OCI-LY3 (cell line): Measurements from ENCODE around the gene SLC28A3.
A peak's percentile ranks its signal among the peaks of the same experiment; 100 is the strongest.
"Not testable (repeated sequence)": the region's sequence is repeated elsewhere in the genome, so short reads cannot be mapped to it uniquely, and the experiment has no call there.

Experiments used
- H2AFZ ChIP-seq: fragments of 200-600, 300-600 bp; shearing (Covaris generic); 2 replicates; pipeline ENCODE4 v1.6.0; 2014; ENCODE audit warnings: antibody characterized with exemption, low read depth, low read length
- H3K27ac ChIP-seq: fragments of 200-600, 300-600 bp; sonication (generic); 2 replicates; pipeline ENCODE4 v1.5.1; 2014; ENCODE audit warnings: mild to moderate bottlenecking, low read length, moderate library complexity, mixed read lengths
- H3K27me3 ChIP-seq: fragments of 200-600, 300-600 bp; sonication (generic); 2 replicates; pipeline ENCODE4 v1.6.1; 2014; ENCODE audit warnings: low read depth, low read length, mixed read lengths
- H3K36me3 ChIP-seq: fragments of 200-600, 300-600 bp; sonication (generic); replicated peaks from 2 replicates; pipeline ENCODE3; 2014; ENCODE audit warnings: low read depth, low read length, mixed read lengths
- H3K4me1 ChIP-seq: fragments of 300-600, 200-600 bp; sonication (generic); 2 replicates; pipeline ENCODE4 v1.6.1; 2014; ENCODE audit warnings: low read length, mixed read lengths
- H3K4me2 ChIP-seq: fragments of 200-600, 300-600 bp; sonication (generic); 2 replicates; pipeline ENCODE4 v1.6.1; 2014; ENCODE audit warnings: low read length, mixed read lengths
- H3K4me3 ChIP-seq: fragments of 300-600, 200-600 bp; sonication (generic); 2 replicates; pipeline ENCODE4 v1.5.1; 2014; ENCODE audit warnings: antibody characterized with exemption, mild to moderate bottlenecking, low read length, moderate library complexity
- H3K79me2 ChIP-seq: fragments of 300-600, 200-600 bp; shearing (Covaris generic); 2 replicates; pipeline ENCODE4 v1.6.1; 2014; ENCODE audit warnings: mild to moderate bottlenecking, low read length, mixed read lengths
- H3K9ac ChIP-seq: fragments of 300-600, 200-600 bp; shearing (Covaris generic); 2 replicates; pipeline ENCODE4 v1.6.0; 2014; ENCODE audit warnings: mild to moderate bottlenecking, low read length, moderate library complexity
- H3K9me3 ChIP-seq: fragments of 200-600, 300-600 bp; shearing (Covaris generic); 2 replicates; pipeline ENCODE4 v1.6.1; 2014; ENCODE audit warnings: low read length, mixed read lengths; ENCODE audit not compliant: insufficient read depth
- H4K20me1 ChIP-seq: fragments of 200-600, 300-600 bp; sonication (generic); 2 replicates; pipeline ENCODE4 v1.6.1; 2016; ENCODE audit warnings: low read length, mixed read lengths; ENCODE audit not compliant: insufficient read depth
- CTCF ChIP-seq: fragments of 200-600, 300-600 bp; sonication (generic); IDR thresholded peaks from 2 replicates; pipeline ENCODE4 v1.5.1; 2014; ENCODE audit warnings: antibody characterized with exemption, low read length, low read depth
- EZH2phosphoT487 ChIP-seq: fragments of 200-600 bp; shearing (Covaris generic); IDR thresholded peaks from 2 replicates; pipeline ENCODE4 v1.6.1; 2018; ENCODE audit warnings: antibody characterized with exemption, mixed run types, low read depth

The SLC28A3 gene, protein sequence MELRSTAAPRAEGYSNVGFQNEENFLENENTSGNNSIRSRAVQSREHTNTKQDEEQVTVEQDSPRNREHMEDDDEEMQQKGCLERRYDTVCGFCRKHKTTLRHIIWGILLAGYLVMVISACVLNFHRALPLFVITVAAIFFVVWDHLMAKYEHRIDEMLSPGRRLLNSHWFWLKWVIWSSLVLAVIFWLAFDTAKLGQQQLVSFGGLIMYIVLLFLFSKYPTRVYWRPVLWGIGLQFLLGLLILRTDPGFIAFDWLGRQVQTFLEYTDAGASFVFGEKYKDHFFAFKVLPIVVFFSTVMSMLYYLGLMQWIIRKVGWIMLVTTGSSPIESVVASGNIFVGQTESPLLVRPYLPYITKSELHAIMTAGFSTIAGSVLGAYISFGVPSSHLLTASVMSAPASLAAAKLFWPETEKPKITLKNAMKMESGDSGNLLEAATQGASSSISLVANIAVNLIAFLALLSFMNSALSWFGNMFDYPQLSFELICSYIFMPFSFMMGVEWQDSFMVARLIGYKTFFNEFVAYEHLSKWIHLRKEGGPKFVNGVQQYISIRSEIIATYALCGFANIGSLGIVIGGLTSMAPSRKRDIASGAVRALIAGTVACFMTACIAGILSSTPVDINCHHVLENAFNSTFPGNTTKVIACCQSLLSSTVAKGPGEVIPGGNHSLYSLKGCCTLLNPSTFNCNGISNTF

DNA sequence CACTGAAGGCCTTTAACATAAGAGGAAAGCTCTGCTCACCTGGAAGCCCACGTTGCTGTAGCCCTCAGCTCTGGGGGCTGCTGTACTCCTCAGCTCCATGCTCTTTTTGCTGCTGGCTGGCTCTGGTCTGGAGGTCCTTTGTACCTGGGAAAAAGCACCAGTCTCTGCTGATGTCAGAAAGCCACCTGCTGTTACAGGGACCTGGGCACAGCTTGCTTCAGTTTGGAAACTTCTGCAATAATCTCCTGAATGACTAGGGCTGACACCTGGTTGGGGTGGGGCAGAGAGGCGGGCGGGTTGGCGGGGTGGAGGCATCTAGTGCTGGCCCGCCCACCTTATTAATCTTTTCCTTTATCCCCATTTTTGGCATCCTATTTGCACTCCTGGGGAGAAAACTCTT is at the start of gene SLC28A3:
TSS of gene SLC28A3 (minus strand) at position 224 of the 400 bp plus-strand sequence. CDS start at position 99, 125 bp downstream.
- H3K4me2 ChIP-seq, result peak within 1 kb of the TSS; percentile 77
- no peaks in the 10 kb centered on the region for H3K36me3 ChIP-seq
- H3K9me3 ChIP-seq, result no peaks in the 10 kb centered on the region
- H3K4me3 ChIP-seq, result peak within 1 kb of the TSS; percentile 62
- no peaks in the 10 kb centered on the region for H3K27me3 ChIP-seq
- peak within 1 kb of the TSS; percentile 9; the same call in 1 of the 2 replicates for H3K9ac ChIP-seq
- H3K4me1 ChIP-seq, result peaks cover 21% of the 10 kb centered on the region
- TF ChIP-seq CTCF, result no peak
- no peak for TF ChIP-seq EZH2phosphoT487
- no peak within 1 kb of the TSS for H3K27ac ChIP-seq
- no peak within 1 kb of the TSS; the same call in 1 of the 2 replicates for H2AFZ ChIP-seq
- no peaks in the 10 kb centered on the region for H4K20me1 ChIP-seq
- no peaks in the 10 kb centered on the region for H3K79me2 ChIP-seq

DNA sequence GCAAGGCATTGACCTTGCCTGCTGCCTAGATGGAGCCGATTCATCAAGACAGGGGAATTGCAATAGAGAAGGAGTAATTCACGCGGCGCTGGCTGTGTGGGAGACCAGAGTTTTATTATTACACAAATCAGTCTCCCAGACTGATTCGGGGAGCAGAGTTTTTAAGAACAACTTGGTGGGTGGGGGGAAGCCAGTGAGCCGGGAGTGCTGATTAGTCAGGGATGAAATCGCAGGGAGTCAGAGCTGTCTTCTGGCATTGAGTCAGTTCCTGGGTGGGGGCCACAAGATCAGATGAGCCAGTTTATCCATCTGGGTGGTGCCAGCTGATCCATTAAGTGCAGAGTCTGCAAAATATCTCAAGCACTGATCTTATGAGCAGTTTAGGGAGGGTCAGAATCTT is 49.7 kb upstream of the SLC28A3 start:
- not testable (repeated sequence) for H3K27me3 ChIP-seq, H3K36me3 ChIP-seq, H3K4me2 ChIP-seq, H2AFZ ChIP-seq, H3K9me3 ChIP-seq, H4K20me1 ChIP-seq, H3K9ac ChIP-seq, H3K4me3 ChIP-seq, H3K79me2 ChIP-seq, H3K27ac ChIP-seq, H3K4me1 ChIP-seq

DNA sequence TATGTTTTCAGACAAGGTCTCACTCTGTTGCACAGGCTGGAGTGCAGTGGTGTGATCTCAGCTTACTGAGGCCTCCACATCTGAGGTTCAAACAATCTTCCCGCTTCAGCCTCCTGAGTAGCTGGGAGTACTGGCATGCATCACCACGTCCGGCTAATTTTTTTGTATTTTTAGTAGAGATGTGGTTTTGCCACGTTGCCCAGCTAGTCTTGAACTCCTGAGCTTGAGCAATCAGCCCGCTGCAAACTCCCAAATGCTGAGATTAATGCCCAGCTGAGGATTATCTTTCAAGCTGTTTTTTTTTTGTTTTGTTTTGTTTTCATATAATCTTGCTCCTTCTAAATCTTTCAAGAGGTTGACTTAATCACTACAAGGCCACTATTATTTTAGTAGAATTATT is 47.3 kb upstream of the SLC28A3 start:
- Histone ChIP-seq H3K79me2 (no peaks in the 10 kb centered on the region), H3K4me2 (no peak overlapping the region), H3K27ac (no peak overlapping the region), H3K27me3 (0 out of 2 replicates have a peak, but pooled peaks cover 4% of the 10 kb centered on the region), H3K36me3 (no peaks in the 10 kb centered on the region), H2AFZ (no peak overlapping the region), H3K9me3 (no peaks in the 10 kb centered on the region), H3K9ac (no peak overlapping the region), H4K20me1 (no peaks in the 10 kb centered on the region), H3K4me1 (no peaks in the 10 kb centered on the region), H3K4me3 (no peak overlapping the region)
- TF ChIP-seq CTCF (no peak), EZH2phosphoT487 (no peak)

DNA sequence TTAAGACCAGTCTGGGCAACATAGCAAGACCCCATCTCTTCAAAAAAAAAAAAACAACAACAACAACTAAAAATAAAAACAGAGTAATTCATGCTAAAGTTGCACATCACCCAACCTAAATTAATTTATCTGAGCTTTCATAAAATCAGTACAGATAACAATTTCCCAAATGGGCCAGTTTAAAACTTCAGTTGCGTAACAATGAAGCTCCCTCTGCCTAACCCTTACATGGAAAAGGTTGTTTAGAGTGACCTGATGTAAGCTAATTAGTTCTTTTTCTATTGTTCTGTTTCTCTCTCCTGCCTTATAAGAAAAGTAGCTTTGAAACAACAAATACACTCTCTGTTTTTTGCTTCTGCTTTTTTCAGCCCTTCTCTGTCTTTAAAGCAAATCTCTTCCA is 46.2 kb upstream of the SLC28A3 start:
- no peak overlapping the region for H3K4me2 ChIP-seq
- no peaks in the 10 kb centered on the region for H3K4me1 ChIP-seq
- H3K27me3 ChIP-seq, result 0 out of 2 replicates have a peak, but pooled peaks cover 4% of the 10 kb centered on the region
- no peaks in the 10 kb centered on the region for H3K9me3 ChIP-seq
- no peak overlapping the region for H2AFZ ChIP-seq
- H3K79me2 ChIP-seq, result no peaks in the 10 kb centered on the region
- H3K9ac ChIP-seq, result no peak overlapping the region
- TF ChIP-seq CTCF (no peak), EZH2phosphoT487 (no peak)
- H3K36me3 ChIP-seq, result no peaks in the 10 kb centered on the region
- no peaks in the 10 kb centered on the region for H4K20me1 ChIP-seq
- H3K27ac ChIP-seq, result no peak overlapping the region
- H3K4me3 ChIP-seq, result no peak overlapping the region
